RWPE2 (cell line): ENCODE results near the gene FBXL2.

ENCODE experiments used
- ATAC-seq: fragments of 200-7000 bp; cut with Tn5 transposase; 3 replicates; pipeline ENCODE4 v1.9.1; 2021; ENCODE audit warnings: low read depth
- DNase-seq: peaks from one replicate; pipeline ENCODE4 v3.0.0-alpha.2; 2020; ENCODE audit warnings: low spot score
- H3K27ac ChIP-seq: fragments of 450-650 bp; 2 replicates; pipeline ENCODE4 v1.5.1; 2017; ENCODE audit warnings: mild to moderate bottlenecking; ENCODE audit not compliant: poor library complexity, severe bottlenecking
- H3K27me3 ChIP-seq: fragments of 250-450 bp; sonication (Bioruptor Pico); 2 replicates; pipeline ENCODE4 v1.5.1; 2021; ENCODE audit warnings: mild to moderate bottlenecking, moderate library complexity; ENCODE audit not compliant: insufficient read depth, poor library complexity, severe bottlenecking
- H3K36me3 ChIP-seq: fragments of 250-450 bp; sonication (Bioruptor Pico); 2 replicates; pipeline ENCODE4 v1.5.1; 2020; ENCODE audit warnings: low read depth, mild to moderate bottlenecking, moderate library complexity
- H3K4me1 ChIP-seq: fragments of 250-450 bp; sonication (Bioruptor Pico); 2 replicates; pipeline ENCODE4 v1.5.1; 2021; ENCODE audit warnings: mild to moderate bottlenecking, moderate library complexity; ENCODE audit not compliant: insufficient read depth, poor library complexity, severe bottlenecking
- H3K4me3 ChIP-seq: fragments of 250-450 bp; sonication (Bioruptor Pico); 2 replicates; pipeline ENCODE4 v1.5.1; 2021; ENCODE audit warnings: mild to moderate bottlenecking, moderate library complexity; ENCODE audit not compliant: severe bottlenecking
- H3K9me3 ChIP-seq: fragments of 250-450 bp; sonication (Bioruptor Pico); 2 replicates; pipeline ENCODE4 v1.5.1; 2021; ENCODE audit warnings: mild to moderate bottlenecking, moderate library complexity; ENCODE audit not compliant: severe bottlenecking
- CTCF ChIP-seq: fragments of 450-650 bp; IDR thresholded peaks from one replicate; pipeline ENCODE4 v1.5.1; 2017; ENCODE audit warnings: mild to moderate bottlenecking, moderate library complexity; ENCODE audit not compliant: poor library complexity, severe bottlenecking

The FBXL2 gene

GRCh38 chr3:33312361-33312760 lies 35.1 kb downstream of the FBXL2 start:
- no peak for DNase-seq
- Histone ChIP-seq H3K9me3 (peaks cover 9% of the 10 kb centered on the region), H3K4me1 (peaks cover 10% of the 10 kb centered on the region), H3K4me3 (no peak overlapping the region), H3K36me3 (peaks cover 32% of the 10 kb centered on the region), H3K27me3 (no peaks in the 10 kb centered on the region), H3K27ac (no peak overlapping the region)
- no peak for TF ChIP-seq CTCF
- ATAC-seq: no peak

DNA sequence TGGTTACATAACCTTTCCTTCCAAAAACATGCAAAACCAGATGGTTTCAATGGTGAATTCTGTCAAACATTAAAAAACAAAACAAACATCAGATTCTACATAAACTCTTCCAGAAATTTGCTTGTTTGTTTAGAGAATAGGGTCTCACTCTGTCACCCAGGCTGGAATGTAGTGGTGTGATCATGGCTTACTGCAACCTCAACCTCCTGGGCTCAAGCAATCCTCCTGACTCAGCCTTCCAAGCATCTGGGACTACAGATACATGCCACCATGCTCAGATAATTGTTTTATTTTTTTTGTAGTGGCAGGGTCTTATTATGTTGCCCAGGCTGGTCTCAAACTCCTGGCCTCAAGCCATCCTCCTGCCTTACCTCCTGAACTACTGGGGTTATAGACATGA lies 36.1 kb downstream of the FBXL2 start:
- peaks cover 5% of the 10 kb centered on the region for H3K9me3 ChIP-seq
- H3K36me3 ChIP-seq: peaks cover 32% of the 10 kb centered on the region
- no peak for TF ChIP-seq CTCF
- H3K4me3 ChIP-seq: no peak overlapping the region
- DNase-seq (no peak), ATAC-seq (no peak)
- no peak overlapping the region for H3K27ac ChIP-seq
- peaks cover 19% of the 10 kb centered on the region for H3K4me1 ChIP-seq
- no peaks in the 10 kb centered on the region for H3K27me3 ChIP-seq

DNA sequence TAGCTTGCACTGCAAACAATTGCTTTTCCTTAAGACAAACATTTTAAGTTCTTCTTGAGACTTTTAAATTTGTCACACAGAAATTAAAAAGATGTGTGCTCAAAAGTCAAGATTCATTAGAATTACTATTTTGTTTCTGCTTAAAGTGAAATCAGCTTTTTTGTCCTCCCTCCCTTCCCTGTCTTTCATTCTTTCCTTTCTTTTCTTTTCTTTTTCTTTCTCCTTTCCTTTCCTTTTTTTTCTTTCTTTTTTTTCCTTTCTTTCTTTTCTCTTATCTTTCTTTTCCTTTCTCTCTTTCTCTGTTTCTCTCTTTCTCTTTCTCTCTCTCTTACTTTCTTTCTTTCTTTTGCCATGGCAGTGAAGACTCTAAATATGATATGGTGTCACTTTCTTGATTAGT lies 37.8 kb downstream of the FBXL2 start:
- Histone ChIP-seq H3K9me3 (peaks cover 8% of the 10 kb centered on the region), H3K4me1 (peaks cover 28% of the 10 kb centered on the region), H3K27me3 (no peaks in the 10 kb centered on the region), H3K27ac (peak overlapping the region; percentile 64), H3K4me3 (no peak overlapping the region), H3K36me3 (peaks cover 32% of the 10 kb centered on the region)
- DNase-seq (no peak), ATAC-seq (no peak)
- no peak for TF ChIP-seq CTCF

- TF ChIP-seq CTCF: no peak
- H3K27me3 ChIP-seq: no peaks in the 10 kb centered on the region
- H3K4me1 ChIP-seq: peaks cover 28% of the 10 kb centered on the region
- ATAC-seq: peak; percentile 82
- DNase-seq: no peak
- peak overlapping the region; percentile 64 for H3K27ac ChIP-seq
- no peak overlapping the region for H3K4me3 ChIP-seq
- peaks cover 4% of the 10 kb centered on the region for H3K9me3 ChIP-seq
- H3K36me3 ChIP-seq: peaks cover 31% of the 10 kb centered on the region
Observed at GRCh38 chr3:33315826-33316225, 38.6 kb downstream of the FBXL2 start.

DNA sequence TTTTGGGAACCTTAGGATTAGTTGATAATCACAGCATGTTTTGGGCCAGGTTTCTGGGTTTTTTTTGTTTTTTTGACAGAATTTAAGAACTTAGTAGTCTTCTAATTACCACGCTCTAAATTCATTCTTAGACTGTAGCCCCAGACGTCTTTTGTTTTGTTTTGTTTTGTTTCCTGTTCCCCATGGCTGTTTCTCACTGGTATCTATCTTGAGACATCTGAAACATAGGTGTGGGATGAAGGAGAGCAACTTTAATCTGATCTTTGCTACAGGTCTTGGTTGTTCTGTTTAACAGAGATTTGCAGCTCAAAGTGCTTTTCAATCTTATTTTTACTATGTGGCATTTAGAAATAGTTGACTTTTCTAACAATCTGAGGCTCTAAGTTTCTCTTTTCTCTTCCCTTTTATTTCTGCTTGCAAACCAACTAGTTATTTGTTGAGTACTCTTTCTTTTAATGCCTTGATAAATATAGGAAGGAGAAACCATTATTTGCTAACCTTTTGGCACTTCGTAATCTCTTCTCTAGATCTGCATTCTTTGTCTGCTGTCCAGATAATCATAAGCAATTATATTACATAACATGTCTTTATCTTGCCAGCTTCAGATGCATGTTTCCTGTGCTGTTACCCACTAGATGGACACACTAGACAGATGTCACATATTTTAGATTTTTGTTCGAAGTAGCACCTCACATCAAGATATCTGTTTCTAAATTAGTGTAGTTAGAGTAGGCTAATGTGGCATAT lies 40.9 kb downstream of the FBXL2 start:
- TF ChIP-seq CTCF: no peak
- no peak for DNase-seq

More for the DNA sequence above, 40.9 kb downstream of the FBXL2 start:
- H3K9me3 ChIP-seq: peaks cover 4% of the 10 kb centered on the region
- ATAC-seq: peak; percentile 44; the same call in 1 of the 3 replicates
- peaks cover 25% of the 10 kb centered on the region for H3K36me3 ChIP-seq
- peak overlapping the region; percentile 32 for H3K27ac ChIP-seq
- no peak overlapping the region for H3K4me3 ChIP-seq
- no peaks in the 10 kb centered on the region for H3K27me3 ChIP-seq
- H3K4me1 ChIP-seq: peaks cover 28% of the 10 kb centered on the region
